ENCODE measurements around the gene DRD1. TPM values are rescaled to one million over a fixed set of nuclear protein-coding genes. Genes with fewer than 3 reads are reported as not detected.
"Not testable (repeated sequence)": the region's sequence is repeated elsewhere in the genome, so short reads cannot be mapped to it uniquely, and the experiment has no call there.

The DRD1 gene
- total RNA-seq, 2 experiments from 2014 or later = not detected

DNA sequence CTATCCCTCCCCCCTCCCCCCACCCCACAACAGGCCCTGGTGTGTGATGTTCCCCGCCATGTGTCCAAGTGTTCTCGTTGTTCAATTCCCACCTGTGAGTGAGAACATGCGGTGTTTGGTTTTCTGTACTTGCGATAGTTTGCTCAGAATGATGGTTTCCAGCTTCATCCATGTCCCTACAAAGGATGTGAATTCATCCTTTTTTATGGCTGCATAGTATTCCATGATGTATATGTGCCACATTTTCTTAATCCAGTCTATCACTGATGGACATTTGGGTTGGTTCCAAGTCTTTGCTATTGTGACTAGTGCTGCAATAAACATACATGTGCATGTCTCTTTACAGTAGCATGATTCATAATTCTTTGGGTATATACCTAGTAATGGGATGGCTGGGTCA lies 48.6 kb downstream of the DRD1 start:
- H3K9me3 Mint-ChIP-seq (ENCODE audit: low read depth); H3K27ac Mint-ChIP-seq; H3K27me3 Mint-ChIP-seq; CTCF ChIA-PET; H3K4me1 Mint-ChIP-seq; H3K36me3 Mint-ChIP-seq; ATAC-seq; H3K4me3 Mint-ChIP-seq; DNase-seq: not testable (repeated sequence)

DNA sequence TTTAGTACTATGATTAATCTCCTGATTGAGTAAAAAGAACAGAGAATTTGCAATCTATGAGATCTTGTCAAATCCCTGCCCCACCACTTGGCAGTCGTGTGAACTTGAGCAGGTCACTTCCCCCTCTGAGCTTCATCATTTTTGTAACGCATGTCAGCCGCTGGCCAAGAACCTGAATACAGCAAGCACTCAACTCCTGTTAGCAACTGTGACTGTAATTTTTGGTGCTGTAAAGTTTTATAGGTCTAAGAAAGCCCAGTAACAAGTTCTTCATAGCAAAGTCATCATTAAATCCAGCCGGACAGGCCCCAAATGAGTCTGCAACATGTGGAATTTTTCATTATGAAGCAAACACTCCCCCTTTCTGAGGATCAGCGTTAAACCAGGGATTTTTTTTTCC lies 49.4 kb downstream of the DRD1 start:
- H3K4me1 Mint-ChIP-seq = no peaks in the 10 kb centered on the region
- no peaks in the 10 kb centered on the region for H3K36me3 Mint-ChIP-seq
- H3K27ac Mint-ChIP-seq = no peak overlapping the region
- DNase-seq (no peak), ATAC-seq (no peak)
- no peaks in the 10 kb centered on the region for H3K9me3 Mint-ChIP-seq (ENCODE audit: low read depth)
- no peak overlapping the region for H3K4me3 Mint-ChIP-seq
- CTCF ChIA-PET = no interaction called here
- H3K27me3 Mint-ChIP-seq = no peaks in the 10 kb centered on the region

DNA sequence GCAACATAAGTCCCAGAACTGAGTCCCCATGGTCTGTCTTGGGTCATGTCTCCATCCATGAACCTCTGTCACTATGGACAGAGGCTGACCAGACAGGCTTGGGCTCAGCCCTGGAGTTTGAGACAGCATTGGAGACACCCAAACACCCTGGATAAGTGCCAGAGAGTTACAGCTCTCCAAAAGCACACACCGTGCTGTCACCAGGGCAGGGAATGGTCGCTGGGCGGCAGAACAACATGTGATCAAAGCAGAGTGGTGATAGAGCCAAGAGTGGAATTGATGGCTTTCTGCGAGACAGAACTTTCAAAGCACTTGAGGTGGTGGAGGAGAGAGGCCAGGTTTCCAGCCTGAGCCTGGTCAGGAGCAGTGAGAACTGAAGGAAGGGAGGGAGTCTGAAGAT lies 50.1 kb downstream of the DRD1 start:
- DNase-seq (no peak), ATAC-seq (no peak)
- Mint-ChIP-seq H3K4me3 (no peak overlapping the region), H3K9me3 (ENCODE audit: low read depth) (no peaks in the 10 kb centered on the region), H3K27ac (no peak overlapping the region), H3K36me3 (no peaks in the 10 kb centered on the region), H3K4me1 (no peaks in the 10 kb centered on the region), H3K27me3 (no peaks in the 10 kb centered on the region)
- CTCF ChIA-PET = no interaction called here

DNA sequence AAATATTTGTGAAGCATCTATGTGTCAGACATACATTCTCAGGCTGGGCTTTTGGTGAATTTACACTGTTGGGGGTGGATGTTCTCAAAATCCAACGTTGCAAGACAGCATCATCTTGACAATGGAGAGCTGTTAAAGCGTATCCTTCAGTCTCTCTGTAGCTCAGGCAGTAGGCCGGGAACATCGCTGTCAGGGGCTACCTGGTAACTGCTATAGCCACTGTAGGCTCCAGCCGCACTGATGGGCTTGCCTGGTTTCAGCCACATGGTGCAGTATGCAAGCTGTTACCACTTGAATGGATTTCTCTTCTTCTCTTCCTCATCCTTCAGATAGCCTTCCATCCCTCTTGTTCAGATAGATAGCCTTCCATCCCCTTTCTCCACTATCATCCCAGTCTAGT lies 51.7 kb downstream of the DRD1 start:
- ATAC-seq (no peak), DNase-seq (no peak)
- H3K27ac Mint-ChIP-seq = no peak overlapping the region
- H3K36me3 Mint-ChIP-seq = no peaks in the 10 kb centered on the region
- H3K4me1 Mint-ChIP-seq = no peaks in the 10 kb centered on the region
- H3K27me3 Mint-ChIP-seq = no peaks in the 10 kb centered on the region
- no peaks in the 10 kb centered on the region for H3K9me3 Mint-ChIP-seq (ENCODE audit: low read depth)
- CTCF ChIA-PET = no interaction called here
- no peak overlapping the region for H3K4me3 Mint-ChIP-seq

DNA sequence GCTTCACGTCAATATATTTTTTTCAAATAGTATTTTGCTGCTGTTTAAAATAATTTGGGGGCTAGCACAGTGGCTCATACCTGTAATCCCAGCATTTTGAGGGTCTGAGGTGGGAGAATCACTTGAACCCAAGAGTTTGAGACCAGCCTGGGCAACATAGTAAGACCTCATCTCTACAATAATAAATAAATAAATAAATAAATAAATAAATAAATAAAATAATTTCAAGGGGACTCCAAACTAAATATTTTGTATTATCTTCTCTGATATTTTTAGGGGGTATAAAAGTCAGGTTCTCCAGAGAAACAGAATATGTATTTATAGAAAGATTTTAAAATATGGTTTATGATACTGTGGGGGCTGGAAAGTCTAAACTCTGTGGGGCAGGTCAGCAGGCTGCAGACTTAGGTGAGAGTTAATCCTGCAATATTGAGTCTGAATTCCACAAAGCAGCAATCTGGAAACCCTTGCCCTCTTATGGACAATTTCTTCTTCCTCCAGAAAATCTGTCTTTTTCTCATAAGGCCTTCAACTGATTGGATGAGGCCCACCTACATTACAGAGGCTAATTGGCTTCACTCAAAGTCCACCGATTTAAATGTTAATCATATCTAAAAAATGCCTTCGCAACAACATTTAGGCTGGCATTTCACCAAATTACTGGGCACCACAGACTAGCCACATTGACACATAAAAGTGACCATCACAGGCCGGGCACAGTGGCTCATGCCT lies 53.5 kb downstream of the DRD1 start:
- no peaks in the 10 kb centered on the region for H3K27me3 Mint-ChIP-seq
- no peaks in the 10 kb centered on the region for H3K9me3 Mint-ChIP-seq (ENCODE audit: low read depth)
- ATAC-seq (no peak), DNase-seq (no peak)
- no peaks in the 10 kb centered on the region for H3K4me1 Mint-ChIP-seq
- H3K4me3 Mint-ChIP-seq = no peak overlapping the region
- no peaks in the 10 kb centered on the region for H3K36me3 Mint-ChIP-seq
- H3K27ac Mint-ChIP-seq = no peak overlapping the region
- CTCF ChIA-PET = no interaction called here

Other genes with a start within 250 kb of the DRD1 start
- gene SFXN1, start 34.4 kb upstream of the DRD1 start, total RNA-seq = 100 to 1,000 TPM; 174 to 230 TPM
- 10 to 100 TPM in 1 of 2 experiments, 1 to 10 TPM in 1; 6.8 to 21.4 TPM for gene HRH2, start 213.9 kb upstream of the DRD1 start, total RNA-seq

All from activated CD8-positive, alpha-beta memory T cell treated with anti-CD3 and anti-CD28 coated beads, Interleukin-2, amount 10 ng/mL, durations not matched to agents 7 days and 5 days (primary cell).